Measurements from ENCODE around the gene EIF4H. TPM values are rescaled to one million over a fixed set of nuclear protein-coding genes. Genes with fewer than 3 reads are reported as not detected.
"Not testable (repeated sequence)": the region's sequence is repeated elsewhere in the genome, so short reads cannot be mapped to it uniquely, and the experiment has no call there.

Gene EIF4H
- total and polyA plus RNA-seq, 2 donors (not counting 1 experiment from before 2014, with no cell fraction given): 127 to 199 TPM

- no peak overlapping the region for H3K4me3 Mint-ChIP-seq
- H3K4me1 Mint-ChIP-seq: peaks cover 39% of the 10 kb centered on the region
- no peaks in the 10 kb centered on the region for H3K9me3 Mint-ChIP-seq (ENCODE audit: insufficient read depth)
- Histone ChIP-seq H3K4me1 (ENCODE audit: control insufficient read depth in 2 of 2, insufficient read depth in 2 of 2, low read length in 2 of 2) (peaks cover 19 to 58% of the 10 kb centered on the region in 2 donors), H3K27ac (ENCODE audit: low read length in 2 of 2) (no peak overlapping the region), H3K27me3 (replicated peaks in 1 of 4; ENCODE audit: control extremely low read depth in 1 of 4, control insufficient read depth in 3 of 4, insufficient read depth in 4 of 4, low read length in 3 of 4) (no peaks in the 10 kb centered on the region), H4K20me1 (ENCODE audit: control insufficient read depth, insufficient read depth, low read length, poor library complexity, severe bottlenecking) (peaks cover 30% of the 10 kb centered on the region), H3K9me3 (ENCODE audit: control extremely low read depth in 1 of 3, control insufficient read depth in 2 of 3, insufficient read depth in 1 of 3, low read length in 2 of 3) (no peaks in the 10 kb centered on the region), H3K36me3 (replicated peaks in 1 of 2; ENCODE audit: control extremely low read depth in 1 of 2, control insufficient read depth in 1 of 2, extremely low read depth in 1 of 2, insufficient read depth in 2 of 2, low read length in 1 of 2) (peaks cover 0 to 60% of the 10 kb centered on the region in 2 experiments), H2AFZ (ENCODE audit: insufficient read depth, low read depth, low read length, poor library complexity, severe bottlenecking) (no peak overlapping the region), H3K4me2 (replicated peaks; ENCODE audit: low read depth, low read length, poor library complexity, severe bottlenecking) (no peak overlapping the region), H3K4me3 (ENCODE audit: control extremely low read depth in 1 of 5, extremely low read depth in 1 of 5, insufficient read depth in 1 of 5, low read depth in 2 of 5, low read length in 4 of 5) (no peak overlapping the region), H3K9ac (ENCODE audit: low read length) (no peak overlapping the region), H3K79me2 (ENCODE audit: control insufficient read depth, insufficient read depth, low read length) (peaks cover 11% of the 10 kb centered on the region)
- ChIA-PET CTCF (interaction anchor here (1.7 kb wide), 1 partner anchor 17 kb away, joined by 9 read pairs; no protein-coding TSS in a partner anchor), POLR2A (interaction anchor here (0.6 kb wide), 1 partner anchor 415 kb away, joined by 5 read pairs; no protein-coding TSS in a partner anchor)
- ATAC-seq (ENCODE audit: low read depth) (no peak), DNase-seq (peak; percentile 12)
- 88% methylated on average over 17 of the region's 18 CpGs for WGBS (ENCODE audit: insufficient coverage)
- intact Hi-C loops (cut with micrococcal nuclease): no loop called here
- H3K27ac Mint-ChIP-seq: peak overlapping the region; percentile 72
- no peaks in the 10 kb centered on the region for H3K27me3 Mint-ChIP-seq
- TF ChIP-seq CTCF (IDR thresholded peaks at IDR 0.05): no peak
- no peak for TF ChIP-seq EZH2 (IDR thresholded peaks at IDR 0.05; ENCODE audit: borderline replicate concordance, insufficient read depth, low read depth, low read length, poor library complexity, severe bottlenecking)
These were observed 49.8 kb downstream of the EIF4H start for GRCh38 chr7:74223711-74224510.

- no peak overlapping the region for H3K9ac ChIP-seq (ENCODE audit: low read length)
- Mint-ChIP-seq H3K27me3 (no peaks in the 10 kb centered on the region), H3K9me3 (ENCODE audit: insufficient read depth) (no peaks in the 10 kb centered on the region), H3K4me3 (no peak overlapping the region), H3K4me1 (peaks cover 43% of the 10 kb centered on the region), H3K27ac (peak overlapping the region; percentile 59)
- peaks cover 0 to 57% of the 10 kb centered on the region in 2 experiments for H3K36me3 ChIP-seq (replicated peaks in 1 of 2; ENCODE audit: control extremely low read depth in 1 of 2, control insufficient read depth in 1 of 2, extremely low read depth in 1 of 2, insufficient read depth in 2 of 2, low read length in 1 of 2)
- no peak overlapping the region for H2AFZ ChIP-seq (ENCODE audit: insufficient read depth, low read depth, low read length, poor library complexity, severe bottlenecking)
- WGBS (ENCODE audit: insufficient coverage): 96% methylated on average over 12 of the region's 12 CpGs
- no peaks in the 10 kb centered on the region for H3K27me3 ChIP-seq (replicated peaks in 1 of 4; ENCODE audit: control extremely low read depth in 1 of 4, control insufficient read depth in 3 of 4, insufficient read depth in 4 of 4, low read length in 3 of 4)
- no peaks in the 10 kb centered on the region for H3K9me3 ChIP-seq (ENCODE audit: control extremely low read depth in 1 of 3, control insufficient read depth in 2 of 3, insufficient read depth in 1 of 3, low read length in 2 of 3)
- DNase-seq: peak; percentile 13
- peaks cover 25% of the 10 kb centered on the region for H4K20me1 ChIP-seq (ENCODE audit: control insufficient read depth, insufficient read depth, low read length, poor library complexity, severe bottlenecking)
- TF ChIP-seq CTCF (IDR thresholded peaks at IDR 0.05): no peak
- no peak for TF ChIP-seq EZH2 (IDR thresholded peaks at IDR 0.05; ENCODE audit: borderline replicate concordance, insufficient read depth, low read depth, low read length, poor library complexity, severe bottlenecking)
- no peak overlapping the region for H3K4me2 ChIP-seq (replicated peaks; ENCODE audit: low read depth, low read length, poor library complexity, severe bottlenecking)
- intact Hi-C loops (cut with micrococcal nuclease): no loop called here
- no peak overlapping the region for H3K4me3 ChIP-seq (ENCODE audit: control extremely low read depth in 1 of 5, extremely low read depth in 1 of 5, insufficient read depth in 1 of 5, low read depth in 2 of 5, low read length in 4 of 5)
- ATAC-seq (ENCODE audit: low read depth): no peak
- H3K79me2 ChIP-seq (ENCODE audit: control insufficient read depth, insufficient read depth, low read length): peaks cover 7% of the 10 kb centered on the region
- ChIA-PET CTCF (interaction anchor here (1.7 kb wide), 1 partner anchor 18 kb away, joined by 9 read pairs; no protein-coding TSS in a partner anchor), POLR2A (no interaction called here)
- no peak overlapping the region for H3K27ac ChIP-seq (ENCODE audit: low read length in 2 of 2)
- H3K4me1 ChIP-seq (ENCODE audit: control insufficient read depth in 2 of 2, insufficient read depth in 2 of 2, low read length in 2 of 2): peaks cover 25 to 58% of the 10 kb centered on the region in 2 donors
These were observed 50.3 kb downstream of the EIF4H start for GRCh38 chr7:74224511-74224832.

- Mint-ChIP-seq H3K27ac (peak overlapping the region; percentile 37), H3K4me1 (peaks cover 47% of the 10 kb centered on the region)
- H3K9ac ChIP-seq (ENCODE audit: low read length); POLR2A ChIA-PET; H3K27me3 Mint-ChIP-seq; H2AFZ ChIP-seq (ENCODE audit: insufficient read depth, low read depth, low read length, poor library complexity, severe bottlenecking); H3K27ac ChIP-seq (ENCODE audit: low read length in 2 of 2); intact Hi-C loops (cut with micrococcal nuclease); H3K9me3 Mint-ChIP-seq (ENCODE audit: insufficient read depth); H3K9me3 ChIP-seq (ENCODE audit: control extremely low read depth in 1 of 3, control insufficient read depth in 2 of 3, insufficient read depth in 1 of 3, low read length in 2 of 3); H3K79me2 ChIP-seq (ENCODE audit: control insufficient read depth, insufficient read depth, low read length); H3K4me3 Mint-ChIP-seq; H3K4me2 ChIP-seq (replicated peaks; ENCODE audit: low read depth, low read length, poor library complexity, severe bottlenecking); ATAC-seq (ENCODE audit: low read depth); H3K4me3 ChIP-seq (ENCODE audit: control extremely low read depth in 1 of 5, extremely low read depth in 1 of 5, insufficient read depth in 1 of 5, low read depth in 2 of 5, low read length in 4 of 5); H3K27me3 ChIP-seq (replicated peaks in 1 of 4; ENCODE audit: control extremely low read depth in 1 of 4, control insufficient read depth in 3 of 4, insufficient read depth in 4 of 4, low read length in 3 of 4): not testable (repeated sequence)
- peak; percentile 10 for DNase-seq
- peaks cover 0 to 53% of the 10 kb centered on the region in 2 experiments for H3K36me3 ChIP-seq (replicated peaks in 1 of 2; ENCODE audit: control extremely low read depth in 1 of 2, control insufficient read depth in 1 of 2, extremely low read depth in 1 of 2, insufficient read depth in 2 of 2, low read length in 1 of 2)
- peaks cover 29 to 58% of the 10 kb centered on the region in 2 donors for H3K4me1 ChIP-seq (ENCODE audit: control insufficient read depth in 2 of 2, insufficient read depth in 2 of 2, low read length in 2 of 2)
- WGBS (ENCODE audit: insufficient coverage): 97% methylated on average over 11 of the region's 13 CpGs
- peaks cover 21% of the 10 kb centered on the region for H4K20me1 ChIP-seq (ENCODE audit: control insufficient read depth, insufficient read depth, low read length, poor library complexity, severe bottlenecking)
- CTCF ChIA-PET: interaction anchor here (1.7 kb wide), 1 partner anchor 18 kb away, joined by 9 read pairs; no protein-coding TSS in a partner anchor
These were observed 50.8 kb downstream of the EIF4H start for GRCh38 chr7:74224907-74225306.

All from B cell (primary cell).